NT2/D1 (cell line): Measurements from ENCODE around the gene CLEC3B.

Experiments used
- DNase-seq: peaks from one replicate; pipeline ENCODE4 v3.0.0-alpha.2; 2011; ENCODE audit warnings: low read depth, low spot score
- H3K27me3 ChIP-seq: 2 replicates; pipeline ENCODE4 v1.6.0; 2011; ENCODE audit warnings: mild to moderate bottlenecking; ENCODE audit not compliant: insufficient read length, insufficient read depth
- H3K36me3 ChIP-seq: 2 replicates; pipeline ENCODE4 v1.6.1; 2011; ENCODE audit warnings: mild to moderate bottlenecking, low read length, mixed read lengths; ENCODE audit not compliant: insufficient read depth, insufficient read length
- H3K4me1 ChIP-seq: 2 replicates; pipeline ENCODE4 v1.5.1; 2011; ENCODE audit not compliant: insufficient read depth, insufficient read length
- H3K4me3 ChIP-seq: 2 replicates; pipeline ENCODE4 v1.5.1; 2011; ENCODE audit warnings: low read depth; ENCODE audit not compliant: insufficient read length
- H3K9ac ChIP-seq: 2 replicates; pipeline ENCODE4 v1.6.0; 2011; ENCODE audit warnings: low read depth; ENCODE audit not compliant: insufficient read length
- H3K9me3 ChIP-seq: 2 replicates; pipeline ENCODE4 v1.5.1; 2011; ENCODE audit warnings: mild to moderate bottlenecking, low read length; ENCODE audit not compliant: insufficient read depth
- SUZ12 ChIP-seq: IDR thresholded peaks from 2 replicates; pipeline ENCODE4 v1.6.1; 2011; ENCODE audit not compliant: insufficient read length, insufficient read depth; ENCODE audit errors: extremely low read depth
- YY1 ChIP-seq: IDR thresholded peaks from 2 replicates; pipeline ENCODE4 v1.6.1; 2011; ENCODE audit not compliant: insufficient read length, insufficient read depth
- ZNF274 ChIP-seq: IDR thresholded peaks from 2 replicates; pipeline ENCODE4 v1.6.1; 2011; ENCODE audit warnings: mild to moderate bottlenecking, low read depth, low read length

Gene CLEC3B

GRCh38 chr3:45035441-45036301, 9.6 kb downstream of the CLEC3B start:
- DNase-seq = no peak
- H3K4me3 ChIP-seq = no peak overlapping the region
- H3K9ac ChIP-seq = peak overlapping the region; percentile 13

DNA sequence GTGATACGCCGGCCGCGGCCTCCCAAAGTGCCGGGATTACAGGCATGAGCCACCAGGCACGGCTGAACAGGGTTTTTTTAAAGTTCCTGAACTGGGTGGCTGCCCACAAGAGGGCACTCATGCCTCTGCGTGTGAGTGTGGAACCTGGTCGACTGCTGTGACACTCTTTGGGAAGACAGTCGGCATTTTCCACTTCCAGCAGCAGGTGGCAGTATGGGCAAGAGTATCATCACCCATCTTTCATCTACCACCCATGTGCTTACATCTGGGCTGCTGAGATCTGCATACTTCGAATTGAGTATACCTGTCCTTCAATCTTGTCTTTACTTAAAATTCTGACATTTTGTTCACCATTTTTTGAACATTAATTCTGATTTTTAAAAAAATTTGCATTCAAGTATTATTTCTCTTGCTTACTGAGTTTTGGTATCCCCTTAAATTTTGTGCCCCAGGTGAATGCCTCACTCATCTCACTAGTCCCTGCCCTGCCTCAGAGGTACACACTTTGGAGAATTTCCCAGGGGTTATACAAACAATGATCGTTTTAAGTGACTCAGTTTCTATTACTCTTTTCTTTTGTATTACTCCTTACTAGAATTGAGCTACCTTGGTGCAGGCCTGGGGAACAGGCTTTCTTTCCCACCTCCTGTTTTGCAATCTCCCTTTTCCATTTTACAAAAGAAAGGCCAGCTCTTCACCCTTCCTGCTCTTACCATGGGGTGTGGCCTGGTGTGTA, 11.8 kb downstream of the CLEC3B start:
- peak; percentile 94 for DNase-seq
- Histone ChIP-seq H3K4me1 (peaks cover 6% of the 10 kb centered on the region), H3K9ac (no peak overlapping the region), H3K36me3 (no peaks in the 10 kb centered on the region), H3K27me3 (peaks cover 34% of the 10 kb centered on the region), H3K9me3 (no peaks in the 10 kb centered on the region), H3K4me3 (no peak overlapping the region)
- TF ChIP-seq SUZ12 (no peak), ZNF274 (no peak), YY1 (no peak)

More at GRCh38 chr3:45035441-45036301, 9.6 kb downstream of the CLEC3B start:
- H3K9me3 ChIP-seq = no peaks in the 10 kb centered on the region
- peaks cover 34% of the 10 kb centered on the region for H3K27me3 ChIP-seq
- peaks cover 6% of the 10 kb centered on the region for H3K4me1 ChIP-seq
- TF ChIP-seq SUZ12 (no peak), YY1 (no peak), ZNF274 (no peak)
- H3K36me3 ChIP-seq = no peaks in the 10 kb centered on the region

DNA sequence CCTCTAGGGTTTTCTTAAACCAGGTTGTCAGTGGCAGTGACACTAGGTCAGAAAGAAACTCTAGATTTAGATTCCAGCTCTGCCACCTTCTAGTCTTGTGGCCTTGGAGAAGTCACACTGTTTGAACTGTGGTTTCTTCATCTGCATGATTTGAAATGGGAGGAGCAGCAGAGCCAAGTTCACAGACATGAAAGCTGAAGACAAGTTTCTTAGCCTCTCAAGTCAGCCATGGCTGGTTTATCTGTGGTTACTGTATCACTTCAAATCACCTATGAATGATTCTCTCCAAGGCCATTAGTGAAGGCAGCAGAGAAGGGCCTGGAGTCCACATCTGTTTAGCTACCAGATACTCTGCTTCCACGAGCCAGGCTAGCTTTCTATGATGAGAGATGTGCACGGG, 15.6 kb downstream of the CLEC3B start:
- Histone ChIP-seq H3K9ac (no peak overlapping the region), H3K4me1 (peaks cover 2% of the 10 kb centered on the region), H3K4me3 (no peak overlapping the region), H3K36me3 (no peaks in the 10 kb centered on the region), H3K27me3 (peaks cover 5% of the 10 kb centered on the region), H3K9me3 (no peaks in the 10 kb centered on the region)
- no peak for DNase-seq
- no peak for TF ChIP-seq SUZ12
- TF ChIP-seq ZNF274 = no peak
- TF ChIP-seq YY1 = no peak

DNA sequence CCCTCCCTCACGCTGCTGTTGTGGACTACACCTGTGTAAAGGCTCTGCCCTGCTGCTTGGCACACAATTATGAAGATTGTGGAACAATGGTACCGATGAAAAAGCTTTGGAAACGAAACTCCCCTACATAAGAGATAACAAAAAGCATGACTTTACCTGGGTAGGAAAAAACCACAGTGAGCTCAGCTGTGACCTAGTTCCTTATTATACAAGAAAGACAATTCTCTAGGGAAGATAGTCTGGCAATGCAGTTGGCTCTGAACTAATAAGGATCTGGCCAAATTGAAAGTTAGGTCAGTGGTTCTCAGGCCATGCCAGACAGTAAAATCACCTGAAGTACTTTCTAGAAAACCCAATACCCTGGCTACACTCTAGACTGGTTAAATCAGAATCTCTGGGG, 16.1 kb downstream of the CLEC3B start:
- H3K4me3 ChIP-seq = no peak overlapping the region
- no peak for TF ChIP-seq YY1
- no peak for TF ChIP-seq ZNF274
- no peak for TF ChIP-seq SUZ12
- H3K9ac ChIP-seq = no peak overlapping the region
- H3K9me3 ChIP-seq = no peaks in the 10 kb centered on the region
- no peak for DNase-seq
- peaks cover under 1% of the 10 kb centered on the region for H3K27me3 ChIP-seq
- peaks cover 2% of the 10 kb centered on the region for H3K4me1 ChIP-seq
- H3K36me3 ChIP-seq = no peaks in the 10 kb centered on the region

GRCh38 chr3:45043728-45044299, 17.7 kb downstream of the CLEC3B start:
- TF ChIP-seq YY1 (no peak), SUZ12 (no peak), ZNF274 (no peak)
- H3K9me3 ChIP-seq = no peaks in the 10 kb centered on the region
- H3K36me3 ChIP-seq = no peaks in the 10 kb centered on the region
- peaks cover 2% of the 10 kb centered on the region for H3K4me1 ChIP-seq
- H3K9ac ChIP-seq = no peak overlapping the region
- no peak overlapping the region for H3K4me3 ChIP-seq
- DNase-seq = no peak
- no peaks in the 10 kb centered on the region for H3K27me3 ChIP-seq

GRCh38 chr3:45048244-45048643, 22.1 kb downstream of the CLEC3B start:
- TF ChIP-seq ZNF274 (no peak), YY1 (no peak), SUZ12 (no peak)
- H3K4me1 ChIP-seq = peaks cover 2% of the 10 kb centered on the region
- DNase-seq = no peak
- no peak overlapping the region for H3K9ac ChIP-seq
- no peaks in the 10 kb centered on the region for H3K36me3 ChIP-seq
- H3K4me3 ChIP-seq = no peak overlapping the region
- H3K27me3 ChIP-seq = peaks cover 3% of the 10 kb centered on the region
- H3K9me3 ChIP-seq = no peaks in the 10 kb centered on the region

GRCh38 chr3:45049807-45050206, 23.7 kb downstream of the CLEC3B start:
- no peak overlapping the region for H3K4me3 ChIP-seq
- peaks cover 2% of the 10 kb centered on the region for H3K4me1 ChIP-seq
- H3K27me3 ChIP-seq = peaks cover 3% of the 10 kb centered on the region
- H3K36me3 ChIP-seq = no peaks in the 10 kb centered on the region
- DNase-seq = no peak
- no peak for TF ChIP-seq ZNF274
- TF ChIP-seq SUZ12 = no peak
- no peak for TF ChIP-seq YY1
- no peak overlapping the region for H3K9ac ChIP-seq
- no peaks in the 10 kb centered on the region for H3K9me3 ChIP-seq
